ENCODE measurements around the gene DTX1.

The DTX1 gene

GRCh38 chr12:113143959-113144358, 87.4 kb downstream of the DTX1 start:
- no peak overlapping the region for H3K4me3 ChIP-seq (ENCODE audit: low read length)
- DNase-seq (ENCODE audit: low read depth, low spot score): no peak

GRCh38 chr12:113144806-113145205, 88.3 kb downstream of the DTX1 start:
- no peak for DNase-seq (ENCODE audit: low read depth, low spot score)

GRCh38 chr12:113145720-113146551, 89.4 kb downstream of the DTX1 start:
- no peak overlapping the region for H3K4me3 ChIP-seq (ENCODE audit: low read length)
- DNase-seq (ENCODE audit: low read depth, low spot score): no peak

More at GRCh38 chr12:113144806-113145205, 88.3 kb downstream of the DTX1 start:
- H3K4me3 ChIP-seq (ENCODE audit: low read length): no peak overlapping the region

GRCh38 chr12:113146999-113147398, 90.5 kb downstream of the DTX1 start:
- H3K4me3 ChIP-seq (ENCODE audit: low read length): no peak overlapping the region
- DNase-seq (ENCODE audit: low read depth, low spot score): no peak

Measured in Jurkat, Clone E6-1 (cell line).